Measurements from ENCODE around the gene NUDT3.

DNA sequence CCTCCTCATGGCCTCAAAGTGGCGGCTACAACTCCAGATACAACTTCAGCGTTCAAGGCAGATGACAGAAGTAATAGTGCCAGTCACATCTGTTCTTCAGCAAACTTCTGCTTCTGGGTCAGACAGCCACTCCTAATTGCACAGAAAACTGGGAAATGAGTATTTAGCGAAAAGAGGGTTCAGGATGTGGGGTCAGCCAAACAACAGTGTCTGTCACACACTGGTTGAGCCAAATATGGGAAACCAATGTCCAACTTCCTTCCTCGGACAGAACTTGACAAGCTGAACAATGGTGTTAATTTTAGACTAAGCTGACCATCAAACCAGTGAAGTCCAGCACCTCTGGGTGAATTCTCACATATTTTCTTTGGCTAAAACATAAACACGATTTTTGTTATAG is 22.1 kb downstream of the NUDT3 start:
- no peak for TF ChIP-seq EZH2phosphoT487 (IDR thresholded peaks at IDR 0.05; ENCODE audit: insufficient read depth, low read depth)
- TF ChIP-seq EZH2 (IDR thresholded peaks at IDR 0.05; ENCODE audit: insufficient read depth, poor library complexity, severe bottlenecking), result no peak
